ENCODE measurements around the gene TAF4.
"Not testable (repeated sequence)": the region's sequence is repeated elsewhere in the genome, so short reads cannot be mapped to it uniquely, and the experiment has no call there.

TAF4 gene

GRCh38 chr20:61990484-61990883 lies 75.2 kb downstream of the TAF4 start:
- H3K4me3 ChIP-seq (ENCODE audit: insufficient read depth, low read depth, low read length): no peak overlapping the region
- H3K27me3 ChIP-seq (ENCODE audit: control insufficient read depth, insufficient read depth, low read length, poor library complexity, severe bottlenecking): no peaks in the 10 kb centered on the region
- no peaks in the 10 kb centered on the region for H3K4me1 ChIP-seq (ENCODE audit: control insufficient read depth, insufficient read depth, low read length)
- H3K36me3 ChIP-seq (ENCODE audit: control insufficient read depth, insufficient read depth, low read length): peaks cover 38% of the 10 kb centered on the region
- no peaks in the 10 kb centered on the region for H3K9me3 ChIP-seq (ENCODE audit: control insufficient read depth, low read length)
- 95 to 96% methylated on average over 11 of the region's 11 CpGs for WGBS, 2 experiments
- no peak overlapping the region for H3K27ac ChIP-seq (ENCODE audit: insufficient read depth, low read depth, low read length, poor library complexity, severe bottlenecking)

DNA sequence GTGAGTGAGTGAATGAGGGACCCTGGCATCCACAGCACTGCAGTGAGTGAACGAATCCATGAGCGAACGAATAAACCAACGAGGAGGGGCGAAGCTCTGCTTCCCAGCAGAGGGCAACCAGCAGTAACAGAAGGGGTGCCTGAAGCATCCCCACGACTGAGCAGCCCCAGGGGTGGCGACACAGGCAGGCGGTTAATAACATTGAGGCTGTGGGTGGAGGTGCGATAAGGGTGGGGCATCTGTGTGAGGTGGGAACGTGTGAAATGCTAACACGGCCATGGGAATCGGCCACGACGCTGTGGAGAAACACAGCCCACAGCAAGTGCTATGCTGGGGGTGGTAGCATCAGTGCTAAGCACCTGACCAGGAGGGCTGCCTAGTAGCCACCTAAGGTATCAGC lies 75.9 kb downstream of the TAF4 start:
- Histone ChIP-seq H3K4me1 (ENCODE audit: control insufficient read depth, insufficient read depth, low read length) (no peaks in the 10 kb centered on the region), H3K9me3 (ENCODE audit: control insufficient read depth, low read length) (no peaks in the 10 kb centered on the region), H3K36me3 (ENCODE audit: control insufficient read depth, insufficient read depth, low read length) (peaks cover 35% of the 10 kb centered on the region), H3K4me3 (ENCODE audit: insufficient read depth, low read depth, low read length) (no peak overlapping the region), H3K27me3 (ENCODE audit: control insufficient read depth, insufficient read depth, low read length, poor library complexity, severe bottlenecking) (no peaks in the 10 kb centered on the region), H3K27ac (ENCODE audit: insufficient read depth, low read depth, low read length, poor library complexity, severe bottlenecking) (no peak overlapping the region)
- WGBS, 2 experiments: 93 to 95% methylated on average over 14 of the region's 14 CpGs

DNA sequence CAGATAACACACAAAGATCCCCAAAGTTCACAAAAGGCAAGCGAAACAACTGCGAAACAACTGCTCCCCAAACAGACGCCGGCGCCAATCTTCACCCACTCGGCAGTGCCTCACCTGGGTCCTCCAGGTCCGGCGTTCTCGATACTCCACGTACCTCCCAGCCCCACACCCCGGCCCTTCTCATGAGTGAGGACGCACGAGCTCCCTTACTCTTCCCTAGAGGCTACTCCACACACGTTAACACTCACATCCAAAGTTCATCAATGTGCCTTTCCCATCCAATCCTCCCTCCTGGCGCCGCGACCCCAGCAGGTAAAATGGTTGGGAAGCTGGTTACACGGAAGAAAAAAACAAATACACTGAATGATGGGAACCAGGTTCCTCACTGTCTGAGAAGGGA lies 77.0 kb downstream of the TAF4 start:
- Histone ChIP-seq H3K36me3 (ENCODE audit: control insufficient read depth, insufficient read depth, low read length) (peaks cover 32% of the 10 kb centered on the region), H3K4me1 (ENCODE audit: control insufficient read depth, insufficient read depth, low read length) (no peaks in the 10 kb centered on the region), H3K4me3 (ENCODE audit: insufficient read depth, low read depth, low read length) (no peak overlapping the region), H3K27ac (ENCODE audit: insufficient read depth, low read depth, low read length, poor library complexity, severe bottlenecking) (no peak overlapping the region), H3K27me3 (ENCODE audit: control insufficient read depth, insufficient read depth, low read length, poor library complexity, severe bottlenecking) (no peaks in the 10 kb centered on the region), H3K9me3 (ENCODE audit: control insufficient read depth, low read length) (no peaks in the 10 kb centered on the region)
- 95 to 97% methylated on average over 18 of the region's 18 CpGs for WGBS, 2 experiments

GRCh38 chr20:61986762-61987321 lies 78.8 kb downstream of the TAF4 start:
- peaks cover 18% of the 10 kb centered on the region for H3K36me3 ChIP-seq (ENCODE audit: control insufficient read depth, insufficient read depth, low read length)
- no peaks in the 10 kb centered on the region for H3K4me1 ChIP-seq (ENCODE audit: control insufficient read depth, insufficient read depth, low read length)
- no peaks in the 10 kb centered on the region for H3K9me3 ChIP-seq (ENCODE audit: control insufficient read depth, low read length)
- H3K27me3 ChIP-seq (ENCODE audit: control insufficient read depth, insufficient read depth, low read length, poor library complexity, severe bottlenecking): no peaks in the 10 kb centered on the region
- H3K4me3 ChIP-seq (ENCODE audit: insufficient read depth, low read depth, low read length): no peak overlapping the region
- WGBS, 2 experiments: 93 to 96% methylated on average over 15 to 16 of the region's 16 CpGs
- H3K27ac ChIP-seq (ENCODE audit: insufficient read depth, low read depth, low read length, poor library complexity, severe bottlenecking): no peak overlapping the region

GRCh38 chr20:61985096-61985495 lies 80.6 kb downstream of the TAF4 start:
- H3K27me3 ChIP-seq (ENCODE audit: control insufficient read depth, insufficient read depth, low read length, poor library complexity, severe bottlenecking): no peaks in the 10 kb centered on the region
- no peaks in the 10 kb centered on the region for H3K4me1 ChIP-seq (ENCODE audit: control insufficient read depth, insufficient read depth, low read length)
- peaks cover 12% of the 10 kb centered on the region for H3K36me3 ChIP-seq (ENCODE audit: control insufficient read depth, insufficient read depth, low read length)
- no peak overlapping the region for H3K4me3 ChIP-seq (ENCODE audit: insufficient read depth, low read depth, low read length)
- no peak overlapping the region for H3K27ac ChIP-seq (ENCODE audit: insufficient read depth, low read depth, low read length, poor library complexity, severe bottlenecking)
- WGBS, 2 experiments: 92 to 96% methylated on average over 6 of the region's 6 CpGs
- H3K9me3 ChIP-seq (ENCODE audit: control insufficient read depth, low read length): no peaks in the 10 kb centered on the region

DNA sequence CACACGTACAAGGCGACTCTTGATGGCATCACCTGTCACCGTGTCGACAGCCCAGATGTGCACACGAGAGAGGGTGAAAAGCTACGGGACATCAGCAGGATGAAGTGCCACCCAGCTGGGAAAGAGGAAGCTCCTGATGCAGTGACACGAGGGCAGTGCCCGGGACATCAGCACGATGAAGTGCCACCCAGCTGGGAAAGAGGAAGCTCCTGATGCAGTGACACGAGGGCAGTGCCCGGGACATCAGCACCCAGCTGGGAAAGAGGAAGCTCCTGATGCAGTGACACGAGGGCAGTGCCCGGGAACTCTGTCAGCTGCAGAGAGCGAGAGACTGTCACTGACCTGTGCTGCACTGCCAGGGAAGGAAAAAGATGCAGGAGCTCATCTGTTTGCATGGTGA lies 81.2 kb downstream of the TAF4 start:
- 94% methylated on average over 14 of the region's 14 CpGs for WGBS, 2 experiments
- H3K36me3 ChIP-seq (ENCODE audit: control insufficient read depth, insufficient read depth, low read length): peaks cover 12% of the 10 kb centered on the region
- not testable (repeated sequence) for H3K4me3 ChIP-seq (ENCODE audit: insufficient read depth, low read depth, low read length)

DNA sequence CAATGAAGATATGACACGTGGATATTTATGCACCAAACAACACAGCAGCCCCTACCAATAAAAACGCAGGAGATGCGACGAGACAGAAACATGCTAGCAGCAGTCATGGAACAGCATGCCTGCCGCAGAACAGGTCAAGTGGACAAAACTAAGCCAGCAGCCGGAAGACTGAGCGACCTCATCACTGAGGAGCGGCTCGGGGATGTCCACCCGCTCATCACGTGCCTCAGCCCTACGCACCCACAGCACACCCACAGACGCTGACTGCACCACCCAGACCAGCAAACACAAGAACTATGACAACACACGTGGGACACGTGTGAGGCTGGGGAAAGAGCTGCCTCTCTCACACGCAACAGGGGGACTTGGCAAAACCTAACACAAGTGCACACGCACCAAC lies 81.7 kb downstream of the TAF4 start:
- H3K4me1 ChIP-seq (ENCODE audit: control insufficient read depth, insufficient read depth, low read length): no peaks in the 10 kb centered on the region
- H3K27ac ChIP-seq (ENCODE audit: insufficient read depth, low read depth, low read length, poor library complexity, severe bottlenecking): no peak overlapping the region
- H3K36me3 ChIP-seq (ENCODE audit: control insufficient read depth, insufficient read depth, low read length): peaks cover 12% of the 10 kb centered on the region
- no peaks in the 10 kb centered on the region for H3K9me3 ChIP-seq (ENCODE audit: control insufficient read depth, low read length)
- H3K27me3 ChIP-seq (ENCODE audit: control insufficient read depth, insufficient read depth, low read length, poor library complexity, severe bottlenecking): no peaks in the 10 kb centered on the region
- H3K4me3 ChIP-seq (ENCODE audit: insufficient read depth, low read depth, low read length): no peak overlapping the region
- 88 to 89% methylated on average over 17 of the region's 17 CpGs for WGBS, 2 experiments

More for the DNA sequence above, 81.2 kb downstream of the TAF4 start:
- not testable (repeated sequence) for H3K27me3 ChIP-seq (ENCODE audit: control insufficient read depth, insufficient read depth, low read length, poor library complexity, severe bottlenecking); H3K27ac ChIP-seq (ENCODE audit: insufficient read depth, low read depth, low read length, poor library complexity, severe bottlenecking); H3K4me1 ChIP-seq (ENCODE audit: control insufficient read depth, insufficient read depth, low read length); H3K9me3 ChIP-seq (ENCODE audit: control insufficient read depth, low read length)

DNA sequence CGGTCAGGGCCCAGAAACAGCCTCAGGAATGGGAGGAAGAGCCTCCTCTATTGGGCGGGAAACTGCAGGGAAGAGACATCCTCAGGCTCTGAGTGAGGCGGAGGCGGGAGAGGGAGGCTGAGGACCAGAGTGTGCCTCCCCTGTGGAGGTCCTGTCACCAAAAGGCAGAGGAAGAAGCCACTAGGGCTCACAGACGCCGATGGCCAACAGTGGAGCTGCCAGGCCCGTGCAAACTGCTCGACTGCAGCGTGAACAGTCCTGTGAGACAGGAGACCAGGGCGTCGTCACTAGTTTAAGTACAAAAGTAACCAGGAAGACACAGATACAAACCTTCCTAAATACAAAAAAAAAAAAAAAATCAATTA lies 82.7 kb downstream of the TAF4 start:
- WGBS, 2 experiments: 90 to 91% methylated on average over 11 of the region's 11 CpGs
- Histone ChIP-seq H3K36me3 (ENCODE audit: control insufficient read depth, insufficient read depth, low read length) (peaks cover 12% of the 10 kb centered on the region), H3K4me3 (ENCODE audit: insufficient read depth, low read depth, low read length) (no peak overlapping the region), H3K27me3 (ENCODE audit: control insufficient read depth, insufficient read depth, low read length, poor library complexity, severe bottlenecking) (no peaks in the 10 kb centered on the region), H3K4me1 (ENCODE audit: control insufficient read depth, insufficient read depth, low read length) (no peaks in the 10 kb centered on the region), H3K27ac (ENCODE audit: insufficient read depth, low read depth, low read length, poor library complexity, severe bottlenecking) (no peak overlapping the region), H3K9me3 (ENCODE audit: control insufficient read depth, low read length) (no peaks in the 10 kb centered on the region)

GRCh38 chr20:61982191-61982950 lies 83.3 kb downstream of the TAF4 start:
- peaks cover 3% of the 10 kb centered on the region for H3K4me1 ChIP-seq (ENCODE audit: control insufficient read depth, insufficient read depth, low read length)
- no peaks in the 10 kb centered on the region for H3K9me3 ChIP-seq (ENCODE audit: control insufficient read depth, low read length)
- no peak overlapping the region for H3K27ac ChIP-seq (ENCODE audit: insufficient read depth, low read depth, low read length, poor library complexity, severe bottlenecking)
- H3K27me3 ChIP-seq (ENCODE audit: control insufficient read depth, insufficient read depth, low read length, poor library complexity, severe bottlenecking): no peaks in the 10 kb centered on the region
- no peak overlapping the region for H3K4me3 ChIP-seq (ENCODE audit: insufficient read depth, low read depth, low read length)
- WGBS, 2 experiments: 85 to 87% methylated on average over 18 of the region's 18 CpGs
- peaks cover 10% of the 10 kb centered on the region for H3K36me3 ChIP-seq (ENCODE audit: control insufficient read depth, insufficient read depth, low read length)

DNA sequence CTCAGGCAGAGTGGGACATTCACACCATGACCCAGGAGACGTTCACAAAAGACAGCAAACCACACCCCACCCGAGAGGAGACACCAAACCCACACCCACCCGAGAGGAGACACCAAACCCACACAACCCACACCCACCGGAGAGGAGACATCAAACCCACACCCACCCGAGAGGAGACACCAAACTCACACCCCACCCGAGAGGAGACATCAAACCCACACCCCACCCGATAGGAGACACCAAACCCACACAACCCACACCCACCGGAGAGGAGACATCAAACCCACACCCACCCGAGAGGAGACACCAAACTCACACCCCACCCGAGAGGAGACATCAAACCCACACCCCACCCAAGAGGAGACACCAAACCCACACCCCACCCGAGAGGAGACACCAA lies 84.0 kb downstream of the TAF4 start:
- WGBS, 2 experiments: 76 to 79% methylated on average over 11 of the region's 11 CpGs
- H3K27ac ChIP-seq (ENCODE audit: insufficient read depth, low read depth, low read length, poor library complexity, severe bottlenecking): not testable (repeated sequence)

More for the DNA sequence above, 84.0 kb downstream of the TAF4 start:
- not testable (repeated sequence) for H3K4me1 ChIP-seq (ENCODE audit: control insufficient read depth, insufficient read depth, low read length); H3K27me3 ChIP-seq (ENCODE audit: control insufficient read depth, insufficient read depth, low read length, poor library complexity, severe bottlenecking); H3K36me3 ChIP-seq (ENCODE audit: control insufficient read depth, insufficient read depth, low read length); H3K4me3 ChIP-seq (ENCODE audit: insufficient read depth, low read depth, low read length); H3K9me3 ChIP-seq (ENCODE audit: control insufficient read depth, low read length)
